GM18951 (cell line): ENCODE results near the gene PRPH.
"Not testable (repeated sequence)": the region's sequence is repeated elsewhere in the genome, so short reads cannot be mapped to it uniquely, and the experiment has no call there.

Experiments
- POLR2A ChIP-seq: IDR thresholded peaks from 4 replicates; pipeline ENCODE4 v1.6.1; 2011; ENCODE audit warnings: mild to moderate bottlenecking; ENCODE audit not compliant: insufficient read length, insufficient read depth; ENCODE audit errors: extremely low read depth
- in situ Hi-C: fragments of 300-500 bp; cut with MboI; formaldehyde crosslinking; loops from one replicate; pipeline ENCODE4 v1.12.0; 2022; ENCODE audit warnings: low sequenced_read_pairs, mixed read lengths, inconsistent platforms; ENCODE audit not compliant: unreplicated experiment

PRPH gene

GRCh38 chr12:49264873-49265792 lies 29.8 kb upstream of the PRPH start, which contains the start of gene TUBA1C:
TSS of gene TUBA1C (plus strand) at chr12:49265082. CDS start at chr12:49265182, 100 bp downstream.
- TF ChIP-seq POLR2A: peak; percentile 99
- in situ Hi-C loops: no loop called here

GRCh38 chr12:49269191-49269590 lies 25.8 kb upstream of the PRPH start:
- in situ Hi-C loops: not testable (repeated sequence)

- in situ Hi-C loops: no loop called here
- TF ChIP-seq POLR2A: no peak
Observed at GRCh38 chr12:49272790-49273725, 21.9 kb upstream of the PRPH start.

- in situ Hi-C loops: no loop called here
- TF ChIP-seq POLR2A: peak; percentile 12
Observed at GRCh38 chr12:49273726-49274395, 21.1 kb upstream of the PRPH start.

GRCh38 chr12:49274396-49275069 lies 20.4 kb upstream of the PRPH start:
- in situ Hi-C loops: no loop called here
- peak; percentile 9 for TF ChIP-seq POLR2A

- in situ Hi-C loops: no loop called here
- no peak for TF ChIP-seq POLR2A
Observed at GRCh38 chr12:49276304-49277290, 18.4 kb upstream of the PRPH start.

- in situ Hi-C loops: no loop called here
- TF ChIP-seq POLR2A: no peak
Observed at GRCh38 chr12:49277466-49277865, 17.5 kb upstream of the PRPH start.

GRCh38 chr12:49279706-49280159 lies 15.2 kb upstream of the PRPH start:
- in situ Hi-C loops: no loop called here
- no peak for TF ChIP-seq POLR2A

GRCh38 chr12:49280545-49280944 lies 14.4 kb upstream of the PRPH start:
- in situ Hi-C loops: not testable (repeated sequence)

- in situ Hi-C loops: no loop called here
- TF ChIP-seq POLR2A: no peak
Observed at GRCh38 chr12:49282302-49282701, 12.6 kb upstream of the PRPH start.

- in situ Hi-C loops: not testable (repeated sequence)
Observed at GRCh38 chr12:49282740-49283375, 12.1 kb upstream of the PRPH start.
